ENCODE results near the gene ACTC1. TPM values are rescaled to one million over a fixed set of nuclear protein-coding genes. Genes with fewer than 3 reads are reported as not detected.
A peak's percentile ranks its signal among the peaks of the same experiment; 100 is the strongest.
"Not testable (repeated sequence)": the region's sequence is repeated elsewhere in the genome, so short reads cannot be mapped to it uniquely, and the experiment has no call there.

Gene ACTC1
- total RNA-seq, 6 experiments from 2014 or later, result 0.29 to 1.4 (median 0.93) TPM; not detected in 3

- Histone ChIP-seq H3K27ac (no peak overlapping the region), H3K27me3 (no peaks in the 10 kb centered on the region), H3K9me3 (no peaks in the 10 kb centered on the region), H3K4me3 (no peak overlapping the region), H3K4me1 (no peaks in the 10 kb centered on the region), H3K36me3 (no peaks in the 10 kb centered on the region)
- WGBS (ENCODE audit: insufficient coverage, low coverage, low lambda C conversion rate, missing lambda C conversion rate), result 62% methylated on average over 1 of the region's 1 CpG
- intact Hi-C loops (cut with DNase I), result no loop called here
- no peak for TF ChIP-seq CTCF (IDR thresholded peaks at IDR 0.05)
- TF ChIP-seq POLR2A (IDR thresholded peaks at IDR 0.05), result no peak
- ATAC-seq (no peak), DNase-seq (no peak)
Observed at GRCh38 chr15:34815836-34816235, 20.5 kb upstream of the ACTC1 start.

GRCh38 chr15:34813446-34814190 is 18.3 kb upstream of the ACTC1 start:
- H3K36me3 ChIP-seq, result no peaks in the 10 kb centered on the region
- no peak for TF ChIP-seq POLR2A (IDR thresholded peaks at IDR 0.05)
- no peak for TF ChIP-seq CTCF (IDR thresholded peaks at IDR 0.05)
- no peak overlapping the region for H3K27ac ChIP-seq
- H3K4me1 ChIP-seq, result no peaks in the 10 kb centered on the region
- no peaks in the 10 kb centered on the region for H3K27me3 ChIP-seq
- H3K9me3 ChIP-seq, result no peaks in the 10 kb centered on the region
- ATAC-seq (peak in 2 of 4 donors; percentile 29 to 30), DNase-seq (no peak)
- WGBS (ENCODE audit: insufficient coverage, low coverage, low lambda C conversion rate, missing lambda C conversion rate), result 32% methylated on average over 3 of the region's 3 CpGs
- no peak overlapping the region for H3K4me3 ChIP-seq
- intact Hi-C loops (cut with DNase I), result no loop called here

GRCh38 chr15:34812868-34813365 is 17.6 kb upstream of the ACTC1 start:
- ATAC-seq; H3K27me3 ChIP-seq; DNase-seq; H3K4me1 ChIP-seq; H3K4me3 ChIP-seq; H3K27ac ChIP-seq; H3K36me3 ChIP-seq; H3K9me3 ChIP-seq; intact Hi-C loops (cut with DNase I): not testable (repeated sequence)
- 41% methylated on average over 5 of the region's 9 CpGs for WGBS (ENCODE audit: insufficient coverage, low coverage, low lambda C conversion rate, missing lambda C conversion rate)

GRCh38 chr15:34812369-34812768 is 17.0 kb upstream of the ACTC1 start:
- no peak for TF ChIP-seq POLR2A (IDR thresholded peaks at IDR 0.05)
- no peak for TF ChIP-seq CTCF (IDR thresholded peaks at IDR 0.05)
- H3K4me1 ChIP-seq, result no peaks in the 10 kb centered on the region
- intact Hi-C loops (cut with DNase I), result no loop called here
- H3K4me3 ChIP-seq, result no peak overlapping the region
- no peak for ATAC-seq
- WGBS (ENCODE audit: insufficient coverage, low coverage, low lambda C conversion rate, missing lambda C conversion rate), result 63% methylated on average over 1 of the region's 1 CpG
- H3K27ac ChIP-seq, result no peak overlapping the region
- no peaks in the 10 kb centered on the region for H3K36me3 ChIP-seq
- no peaks in the 10 kb centered on the region for H3K9me3 ChIP-seq
- no peak for DNase-seq
- H3K27me3 ChIP-seq, result no peaks in the 10 kb centered on the region

- intact Hi-C loops (cut with DNase I), result no loop called here
- H3K4me3 ChIP-seq, result no peak overlapping the region
- no peak for DNase-seq
- WGBS (ENCODE audit: insufficient coverage, low coverage, low lambda C conversion rate, missing lambda C conversion rate), result 62% methylated on average over 5 of the region's 5 CpGs
- H3K36me3 ChIP-seq, result no peaks in the 10 kb centered on the region
- no peak overlapping the region for H3K27ac ChIP-seq
- H3K4me1 ChIP-seq, result no peaks in the 10 kb centered on the region
- TF ChIP-seq CTCF (IDR thresholded peaks at IDR 0.05) (no peak), POLR2A (IDR thresholded peaks at IDR 0.05) (no peak)
- ATAC-seq, result no peak
- H3K9me3 ChIP-seq, result no peaks in the 10 kb centered on the region
- no peaks in the 10 kb centered on the region for H3K27me3 ChIP-seq
Observed at GRCh38 chr15:34810443-34811129, 15.2 kb upstream of the ACTC1 start.

Data from right lobe of liver (tissue), 6 donors.